NCI-H446 (cell line): Measurements from ENCODE around the gene MESP1.

ENCODE experiments used
- DNase-seq, 2 experiments: peaks; one replicate each; lab custom pipeline; 2025; lab: John Stamatoyannopoulos, UW

Gene MESP1

DNA sequence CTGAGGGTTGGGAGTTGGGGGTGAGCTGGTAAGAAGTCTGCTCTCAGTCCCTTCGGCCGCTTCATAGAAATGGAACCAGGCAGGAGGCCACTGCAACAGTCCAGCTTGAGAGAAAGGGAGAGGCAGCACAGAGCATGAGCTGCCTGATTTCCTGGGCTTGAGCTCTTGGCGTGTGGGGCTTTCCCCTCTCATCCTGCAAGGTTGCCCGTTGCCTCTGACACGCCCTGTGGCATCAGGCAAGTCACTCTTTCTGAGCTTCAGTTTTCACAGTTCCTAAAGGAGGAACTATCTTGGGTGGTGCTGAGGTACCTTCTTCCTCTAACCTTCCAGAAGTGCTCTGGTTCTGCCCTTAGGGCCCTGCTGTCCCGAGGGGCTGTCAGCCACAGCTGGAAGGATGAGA lies 30.0 kb upstream of the MESP1 start:
- DNase-seq: no peak

DNA sequence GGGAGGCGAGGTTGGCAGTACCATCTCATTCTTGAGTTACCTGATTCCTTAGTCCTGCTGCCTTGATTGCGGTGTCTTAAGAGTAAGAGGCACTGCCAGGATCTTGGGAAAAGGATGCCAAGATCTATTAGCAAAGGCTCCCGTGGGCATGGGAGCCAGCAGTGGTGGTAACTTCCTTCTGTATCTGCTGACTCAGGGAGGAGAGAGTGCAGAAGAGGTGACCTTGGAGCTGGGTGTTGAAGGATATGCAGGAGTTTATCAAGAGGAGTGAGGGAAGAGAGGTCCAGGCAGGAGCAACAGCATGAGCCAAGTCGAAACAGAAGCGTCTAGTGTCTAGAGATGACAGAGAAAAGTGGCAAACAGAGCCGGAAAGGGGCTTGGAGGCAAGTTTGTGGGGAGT lies 29.6 kb upstream of the MESP1 start:
- no peak for DNase-seq

DNA sequence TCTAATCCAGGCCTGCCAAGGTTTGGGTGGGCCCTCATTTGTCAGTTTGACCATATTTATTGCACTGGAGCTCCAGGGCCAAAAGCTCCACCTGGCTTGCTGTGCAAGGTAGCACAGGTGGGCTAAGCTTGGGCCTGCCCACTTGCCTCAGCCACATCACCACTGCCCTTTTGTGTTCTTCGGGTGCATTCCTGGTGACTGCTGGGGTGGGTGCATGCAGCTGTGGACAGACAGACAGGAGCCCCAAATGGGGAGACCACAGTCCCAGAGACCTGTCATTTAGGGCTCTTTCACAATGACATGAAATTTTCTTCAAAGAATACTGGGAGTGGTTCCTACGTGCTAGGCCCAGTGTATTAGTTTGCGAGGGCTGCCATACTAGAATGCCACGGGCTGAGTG lies 27.8 kb upstream of the MESP1 start:
- no peak for DNase-seq

GRCh38 chr15:89777782-89778380 lies 26.8 kb upstream of the MESP1 start:
- peak; percentile 17 to 30 for DNase-seq

GRCh38 chr15:89777073-89777751 lies 26.2 kb upstream of the MESP1 start:
- DNase-seq: no peak

DNA sequence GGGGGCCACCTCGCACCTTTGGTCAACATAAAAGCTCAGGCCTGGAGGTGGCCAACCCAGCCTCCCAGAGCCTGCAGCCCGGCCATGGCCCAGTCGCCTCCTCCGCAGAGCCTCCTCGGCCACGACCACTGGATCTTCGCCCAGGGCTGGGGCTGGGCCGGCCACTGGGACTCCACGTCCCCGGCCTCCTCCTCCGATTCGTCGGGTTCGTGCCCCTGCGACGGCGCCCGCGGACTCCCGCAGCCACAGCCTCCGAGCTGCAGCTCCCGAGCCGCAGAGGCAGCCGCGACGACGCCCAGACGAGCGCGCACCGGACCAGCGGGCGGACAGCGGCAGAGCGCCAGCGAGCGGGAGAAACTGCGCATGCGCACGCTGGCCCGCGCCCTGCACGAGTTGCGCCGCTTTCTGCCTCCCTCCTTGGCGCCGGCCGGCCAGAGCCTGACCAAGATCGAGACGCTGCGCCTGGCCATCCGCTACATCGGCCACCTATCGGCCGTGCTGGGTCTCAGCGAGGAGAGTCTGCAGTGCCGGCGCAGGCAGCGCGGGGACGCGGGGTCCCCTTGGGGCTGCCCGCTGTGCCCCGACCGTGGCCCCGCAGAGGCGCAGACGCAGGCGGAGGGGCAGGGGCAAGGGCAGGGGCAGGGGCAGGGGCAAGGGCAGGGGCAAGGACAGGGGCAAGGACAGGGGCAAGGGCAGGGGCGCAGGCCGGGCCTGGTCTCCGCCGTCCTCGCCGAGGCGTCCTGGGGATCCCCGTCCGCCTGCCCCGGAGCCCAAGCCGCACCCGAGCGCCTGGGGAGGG lies 25.4 kb upstream of the MESP1 start, which contains the start of gene MESP2:
MESP2 (plus strand) TSS at position 59 of the 799 bp plus-strand sequence; CDS start at position 85, 26 bp downstream.
- DNase-seq: no peak

DNA sequence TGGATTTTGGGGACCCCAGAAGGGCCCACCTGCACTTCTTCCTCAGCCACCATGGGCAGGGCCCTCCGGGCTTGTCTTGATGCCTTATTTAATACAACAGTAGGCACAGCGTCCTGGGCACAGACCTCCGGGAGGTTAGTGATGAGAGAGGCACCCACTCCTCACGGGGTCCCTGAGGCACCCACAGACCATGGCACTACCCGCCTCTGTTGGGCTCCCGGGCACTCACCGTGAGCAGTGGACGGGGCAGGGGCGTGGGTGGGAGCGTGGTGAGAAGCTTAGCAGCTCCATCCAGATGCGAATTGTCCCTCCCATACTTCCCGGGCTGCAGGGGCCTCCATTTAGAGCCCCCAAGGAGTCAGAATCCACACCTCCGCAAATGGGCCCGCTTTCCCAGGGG lies 24.8 kb upstream of the MESP1 start:
- no peak for DNase-seq

GRCh38 chr15:89774492-89774891 lies 23.4 kb upstream of the MESP1 start:
- no peak for DNase-seq

DNA sequence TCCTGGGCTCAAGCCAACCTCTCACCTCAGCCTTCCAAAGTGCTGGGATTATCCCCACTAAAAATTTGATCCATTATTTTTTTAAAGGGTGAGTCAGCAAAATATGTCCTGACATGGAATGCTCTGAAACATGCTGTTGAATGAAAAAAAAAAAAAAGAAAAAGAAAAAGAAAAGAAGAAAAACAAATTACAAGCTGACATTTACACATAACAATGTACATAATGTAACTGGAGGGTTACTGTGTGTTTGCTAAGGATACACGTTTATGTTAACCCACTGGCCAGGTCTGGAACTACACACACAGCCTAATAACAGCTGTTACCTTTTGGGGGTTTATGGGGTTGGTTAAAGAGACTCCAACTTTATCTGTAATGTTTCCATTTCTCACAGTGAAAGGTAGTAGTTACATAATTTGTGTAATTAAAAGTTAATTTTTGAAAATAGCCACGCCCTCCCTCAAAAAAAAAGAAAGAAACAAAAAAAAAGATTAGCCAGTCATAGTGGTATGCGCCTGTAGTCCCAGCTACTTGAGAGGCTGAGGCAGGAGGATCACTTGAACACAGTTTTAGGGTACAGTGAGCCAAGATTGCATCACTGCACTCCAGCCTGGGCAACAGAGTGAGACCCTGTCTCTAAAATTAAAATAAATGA lies 22.0 kb upstream of the MESP1 start:
- no peak for DNase-seq

DNA sequence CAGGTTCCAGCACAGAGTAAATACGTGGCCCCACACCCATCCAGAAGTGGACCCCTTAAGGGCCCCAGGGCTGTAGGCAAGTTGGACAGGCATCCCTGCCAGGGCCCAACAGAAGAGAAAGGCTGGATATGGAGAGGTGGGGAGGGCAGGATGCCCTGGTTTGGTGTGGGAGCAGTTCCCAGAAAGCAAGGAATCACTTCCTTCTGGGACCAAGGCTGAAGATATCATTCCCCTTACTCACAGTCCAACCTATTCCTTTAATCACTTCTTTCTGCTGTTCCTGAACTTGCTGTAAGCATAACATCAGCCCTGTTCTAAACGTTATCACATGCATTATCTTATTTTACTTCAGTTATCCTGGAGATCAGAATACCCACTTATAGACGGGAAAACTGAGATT lies 19.0 kb upstream of the MESP1 start:
- no peak for DNase-seq

DNA sequence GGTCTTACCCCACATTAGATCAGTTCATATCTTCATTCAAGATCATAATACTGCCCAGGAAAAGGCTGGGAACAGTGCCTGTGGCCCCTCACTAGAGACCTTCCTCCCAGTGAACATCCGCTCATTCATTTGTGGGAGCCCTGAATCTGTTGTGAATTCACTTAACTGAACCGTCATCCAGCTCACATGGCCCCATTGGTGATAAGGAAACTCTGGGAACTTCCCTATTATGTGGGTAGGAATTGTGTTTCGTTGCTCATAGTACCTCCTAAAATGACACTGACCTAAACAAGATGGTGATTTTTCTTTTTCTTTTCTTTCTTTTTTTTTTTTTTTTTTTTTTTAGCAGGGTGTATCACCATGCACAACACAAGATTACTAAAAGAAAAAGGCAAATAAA lies 18.3 kb upstream of the MESP1 start:
- DNase-seq: no peak

DNA sequence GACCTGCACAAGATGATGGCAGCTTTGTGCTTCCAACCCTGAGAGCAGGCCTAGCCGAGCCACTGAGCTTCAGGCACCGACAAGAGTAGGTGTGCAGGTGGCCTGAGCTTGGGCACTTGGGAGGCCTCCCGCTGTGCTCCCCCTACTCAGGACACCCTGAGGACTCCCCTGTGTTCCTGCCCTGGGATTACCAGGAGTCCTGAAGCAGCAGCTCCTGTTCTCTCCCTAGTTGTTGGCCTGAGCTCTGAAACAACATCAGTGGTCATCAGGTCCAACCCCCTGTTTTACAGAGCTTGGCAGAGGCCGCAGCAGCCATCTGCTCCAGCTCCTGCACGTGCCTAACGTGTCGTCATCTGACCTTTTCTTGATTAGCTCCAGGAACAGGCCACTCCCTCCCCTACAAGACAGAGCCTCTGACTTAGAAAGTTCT lies 17.0 kb upstream of the MESP1 start:
- no peak for DNase-seq

DNA sequence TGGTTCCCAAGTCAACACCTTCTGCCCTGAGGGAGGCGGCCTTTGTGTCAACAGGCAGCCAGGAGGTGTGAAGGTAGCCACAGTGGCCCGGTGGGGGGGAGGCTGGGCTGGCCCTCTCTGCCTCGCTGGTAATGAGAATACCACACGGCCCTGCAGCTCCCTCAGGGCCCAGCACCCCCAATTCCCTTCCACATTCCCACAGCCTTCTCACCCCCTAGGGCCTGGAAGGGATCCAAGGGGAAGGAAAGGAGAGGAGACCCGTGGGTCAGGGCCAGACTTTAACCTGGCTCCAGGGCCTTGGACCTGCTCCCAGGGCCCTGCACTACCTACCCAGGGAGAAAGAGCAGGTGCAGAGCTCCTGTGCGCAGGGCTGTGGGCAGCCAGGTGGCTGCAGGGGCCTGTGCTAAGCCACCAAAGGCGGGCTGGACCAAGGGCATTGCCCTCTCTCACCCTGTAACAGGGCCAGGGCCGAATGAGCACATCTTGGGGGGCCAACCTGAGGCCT lies 16.4 kb upstream of the MESP1 start:
- no peak for DNase-seq

DNA sequence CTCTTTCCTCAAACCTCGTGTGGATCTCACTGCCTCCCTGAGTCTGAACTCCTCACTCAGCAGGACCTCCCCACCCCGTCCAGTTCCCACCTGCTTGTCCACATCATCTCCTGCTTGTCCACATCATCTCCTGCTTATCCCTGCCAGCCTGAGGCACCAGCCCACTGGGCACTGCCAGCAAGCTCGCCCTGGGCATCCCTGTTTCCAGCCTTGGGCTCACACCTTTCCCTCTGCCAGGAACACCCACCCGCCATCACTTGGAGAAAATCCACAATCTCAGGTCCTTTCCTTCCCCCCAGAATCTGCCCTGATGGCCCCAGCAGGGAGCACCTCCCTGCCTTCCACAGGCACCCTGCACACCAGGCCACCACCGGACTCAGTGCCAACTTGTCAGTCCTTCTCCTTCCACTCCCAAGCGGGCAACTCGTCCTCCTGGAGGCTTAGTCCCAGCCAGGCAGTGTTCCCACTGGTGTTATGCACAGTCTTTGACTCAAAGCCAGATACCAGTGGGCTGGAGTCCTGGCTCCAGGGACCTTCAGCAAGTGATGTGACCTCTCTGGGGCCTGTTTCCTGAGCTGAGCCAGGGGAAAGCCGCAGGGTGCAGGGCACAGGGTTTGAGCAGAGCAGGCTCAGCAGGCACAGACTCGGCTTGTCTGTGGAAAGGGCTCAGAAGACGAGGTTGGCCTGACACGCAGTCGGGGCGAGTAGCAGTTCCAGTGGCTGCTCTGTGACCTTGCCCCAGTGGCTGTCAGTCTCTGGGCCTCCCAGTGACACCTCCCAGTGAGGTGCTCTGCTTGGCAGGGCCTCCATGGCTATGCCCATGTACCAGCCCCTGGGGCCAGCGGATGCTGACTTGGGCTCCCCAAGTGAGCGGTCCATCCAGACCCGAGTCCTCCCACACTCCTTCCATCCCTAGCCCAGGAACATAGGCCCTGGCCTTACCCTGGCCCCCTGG lies 15.6 kb upstream of the MESP1 start:
- DNase-seq: no peak

- no peak for DNase-seq
These were observed 14.6 kb upstream of the MESP1 start for GRCh38 chr15:89765694-89766093.

GRCh38 chr15:89761929-89762328 lies 10.9 kb upstream of the MESP1 start:
- no peak for DNase-seq

GRCh38 chr15:89761009-89761831 lies 10.2 kb upstream of the MESP1 start:
- DNase-seq: no peak

DNA sequence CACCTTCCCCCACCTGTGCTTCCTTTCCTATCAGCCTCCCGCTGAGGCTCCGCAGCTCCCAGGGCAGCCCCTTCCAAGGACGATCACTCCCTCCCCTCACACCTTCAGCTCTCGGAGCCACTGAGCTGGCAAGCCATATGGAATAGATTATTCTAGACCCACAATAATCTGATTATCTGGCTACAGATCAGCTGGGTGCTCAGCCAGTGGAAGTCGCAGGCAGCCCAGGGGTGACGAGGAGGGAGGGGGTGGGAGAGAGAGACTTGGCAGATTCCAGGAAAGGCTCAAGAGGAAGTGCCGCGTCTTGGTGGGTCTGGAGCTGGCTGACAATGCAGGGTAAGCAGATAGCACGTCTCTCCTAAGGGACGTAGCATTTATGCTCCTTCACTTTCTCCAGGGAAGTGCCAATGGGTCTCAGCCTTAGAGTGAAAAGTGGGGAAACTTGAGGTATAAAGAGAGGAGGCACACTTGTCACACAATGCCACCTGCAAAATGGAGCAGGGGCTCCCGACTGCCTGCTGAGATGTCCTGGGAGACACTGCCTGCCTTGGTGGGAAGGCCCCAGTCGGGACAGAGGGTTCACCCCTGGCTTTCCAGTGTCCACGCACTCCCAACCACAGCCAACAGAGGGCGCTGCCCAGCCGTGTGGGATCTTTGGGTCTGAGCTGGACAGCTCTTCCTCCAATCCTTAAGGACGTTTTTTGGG lies 9.4 kb upstream of the MESP1 start:
- DNase-seq: peak; percentile 60 to 76

DNA sequence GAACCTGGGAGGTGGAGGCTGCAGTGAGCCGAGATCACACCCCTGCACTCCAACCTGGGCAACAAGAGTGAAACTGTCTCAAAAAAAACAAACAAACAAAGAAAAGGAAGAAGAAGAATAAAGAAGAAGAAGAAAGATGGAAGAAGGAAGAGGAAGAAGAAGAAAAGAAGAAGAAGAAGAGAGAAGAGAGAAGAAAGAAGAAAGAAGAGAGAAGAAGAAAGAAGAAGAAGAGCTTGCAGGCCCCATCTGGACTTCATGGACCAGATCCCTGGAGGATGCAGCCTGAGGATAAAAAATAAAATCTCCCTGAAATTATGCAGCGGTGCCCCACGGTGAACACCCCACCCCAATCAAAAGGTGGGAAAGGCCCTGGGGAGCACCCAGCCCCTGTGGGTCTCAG lies 8.8 kb upstream of the MESP1 start:
- no peak for DNase-seq

- DNase-seq: no peak
These were observed 7.9 kb upstream of the MESP1 start for GRCh38 chr15:89758981-89759380.
